Nephron progenitor cell (in vitro differentiated cells): Measurements from ENCODE around the gene HSD17B12.
"Not testable (repeated sequence)": the region's sequence is repeated elsewhere in the genome, so short reads cannot be mapped to it uniquely, and the experiment has no call there.

Experiments
- DNase-seq: peaks from one replicate; pipeline ENCODE4 v3.0.0; 2021
- H3K27ac Mint-ChIP-seq: 2 replicates; pipeline ENCODE4 v1.8.0; 2021; ENCODE audit warnings: mild to moderate bottlenecking, moderate library complexity, mixed read lengths
- H3K27me3 Mint-ChIP-seq: 2 replicates; pipeline ENCODE4 v1.8.0; 2021; ENCODE audit warnings: mild to moderate bottlenecking, low read depth, mixed read lengths; ENCODE audit not compliant: poor library complexity
- H3K36me3 Mint-ChIP-seq: 2 replicates; pipeline ENCODE4 v1.8.0; 2021; ENCODE audit warnings: low read depth, mixed read lengths
- H3K4me1 Mint-ChIP-seq: 2 replicates; pipeline ENCODE4 v1.8.0; 2021; ENCODE audit warnings: mixed read lengths
- H3K4me3 Mint-ChIP-seq: 2 replicates; pipeline ENCODE4 v1.8.0; 2021; ENCODE audit warnings: mild to moderate bottlenecking, moderate library complexity, mixed read lengths
- H3K9me3 Mint-ChIP-seq: 2 replicates; pipeline ENCODE4 v1.8.0; 2021; ENCODE audit warnings: mild to moderate bottlenecking, moderate library complexity, mixed read lengths
- TF ChIP-seq, protein P1 (sequence below): fragments of 200-600 bp; sonication (generic); IDR thresholded peaks from 2 replicates; pipeline ENCODE4 v1.5.0; 2021; ENCODE audit warnings: antibody characterized with exemption

HSD17B12 gene

DNA sequence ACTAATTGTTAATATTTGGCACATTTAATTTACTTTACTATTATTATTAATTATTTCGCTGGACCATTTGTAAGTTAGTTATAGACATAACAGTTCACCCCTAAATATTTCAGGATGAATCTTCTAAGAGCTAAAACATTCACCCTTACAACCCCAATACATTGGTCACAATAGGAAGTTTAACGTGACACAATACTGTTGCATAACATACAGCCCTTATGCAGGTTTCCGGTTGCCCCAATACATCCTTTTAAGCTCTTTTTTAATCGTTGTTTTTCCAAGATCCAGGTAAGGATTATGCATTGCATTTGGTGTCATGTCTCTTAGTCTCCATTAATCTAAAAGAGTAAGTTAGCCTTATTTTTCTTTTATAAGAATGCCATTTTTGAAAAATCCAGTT is 71.2 kb downstream of the HSD17B12 start:
- Mint-ChIP-seq H3K27ac (no peak overlapping the region), H3K36me3 (peaks cover 54% of the 10 kb centered on the region), H3K4me1 (no peaks in the 10 kb centered on the region), H3K27me3 (no peaks in the 10 kb centered on the region), H3K4me3 (no peak overlapping the region), H3K9me3 (peaks cover 7% of the 10 kb centered on the region)
- TF ChIP-seq, protein P1, sequence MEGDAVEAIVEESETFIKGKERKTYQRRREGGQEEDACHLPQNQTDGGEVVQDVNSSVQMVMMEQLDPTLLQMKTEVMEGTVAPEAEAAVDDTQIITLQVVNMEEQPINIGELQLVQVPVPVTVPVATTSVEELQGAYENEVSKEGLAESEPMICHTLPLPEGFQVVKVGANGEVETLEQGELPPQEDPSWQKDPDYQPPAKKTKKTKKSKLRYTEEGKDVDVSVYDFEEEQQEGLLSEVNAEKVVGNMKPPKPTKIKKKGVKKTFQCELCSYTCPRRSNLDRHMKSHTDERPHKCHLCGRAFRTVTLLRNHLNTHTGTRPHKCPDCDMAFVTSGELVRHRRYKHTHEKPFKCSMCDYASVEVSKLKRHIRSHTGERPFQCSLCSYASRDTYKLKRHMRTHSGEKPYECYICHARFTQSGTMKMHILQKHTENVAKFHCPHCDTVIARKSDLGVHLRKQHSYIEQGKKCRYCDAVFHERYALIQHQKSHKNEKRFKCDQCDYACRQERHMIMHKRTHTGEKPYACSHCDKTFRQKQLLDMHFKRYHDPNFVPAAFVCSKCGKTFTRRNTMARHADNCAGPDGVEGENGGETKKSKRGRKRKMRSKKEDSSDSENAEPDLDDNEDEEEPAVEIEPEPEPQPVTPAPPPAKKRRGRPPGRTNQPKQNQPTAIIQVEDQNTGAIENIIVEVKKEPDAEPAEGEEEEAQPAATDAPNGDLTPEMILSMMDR = no peak
- DNase-seq = no peak

DNA sequence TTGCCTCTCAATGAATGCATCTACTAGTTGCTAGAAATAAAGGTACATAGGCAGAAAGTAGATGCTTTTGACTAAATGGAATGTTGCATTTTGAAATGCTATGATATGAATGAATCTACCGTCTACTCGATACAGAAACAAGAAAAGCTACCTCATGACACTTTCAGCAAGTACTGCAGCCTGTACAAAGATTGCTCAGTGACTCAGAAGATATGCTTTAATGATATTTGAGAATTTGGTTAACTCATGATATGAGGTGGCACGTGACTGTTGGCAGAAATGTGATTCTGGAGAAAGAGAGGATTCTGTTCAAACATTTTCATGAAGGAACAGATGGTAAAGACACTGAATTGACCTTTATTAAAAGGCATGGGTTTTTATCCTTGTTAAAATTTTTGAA is 76.0 kb downstream of the HSD17B12 start:
- no peak for DNase-seq
- no peak overlapping the region for H3K27ac Mint-ChIP-seq
- peaks cover 8% of the 10 kb centered on the region for H3K9me3 Mint-ChIP-seq
- H3K4me3 Mint-ChIP-seq = no peak overlapping the region
- H3K4me1 Mint-ChIP-seq = no peaks in the 10 kb centered on the region
- peaks cover 62% of the 10 kb centered on the region for H3K36me3 Mint-ChIP-seq
- no peaks in the 10 kb centered on the region for H3K27me3 Mint-ChIP-seq
- TF ChIP-seq, protein P1 = no peak

DNA sequence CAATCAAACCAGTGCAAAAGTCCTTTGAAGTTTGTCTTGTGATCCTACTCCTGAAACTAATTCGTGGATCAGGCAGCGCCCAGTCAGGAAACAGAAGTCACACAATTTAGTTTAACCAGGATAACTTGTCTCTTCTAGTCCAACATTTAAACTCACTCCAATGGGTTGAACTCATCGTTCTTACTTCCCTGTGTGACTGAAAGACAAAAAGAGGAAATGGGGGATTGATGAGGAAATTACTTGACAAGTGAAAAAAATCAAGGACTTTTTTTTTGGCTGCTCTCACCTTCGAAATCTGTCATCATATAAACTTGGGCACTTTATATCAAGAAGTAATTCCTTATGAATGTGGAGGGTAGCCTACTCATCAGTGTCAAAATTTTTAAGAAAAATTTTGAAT is 78.4 kb downstream of the HSD17B12 start:
- no peaks in the 10 kb centered on the region for H3K4me1 Mint-ChIP-seq
- no peak for DNase-seq
- no peak overlapping the region for H3K4me3 Mint-ChIP-seq
- no peak overlapping the region for H3K27ac Mint-ChIP-seq
- TF ChIP-seq, protein P1 = no peak
- no peaks in the 10 kb centered on the region for H3K27me3 Mint-ChIP-seq
- H3K9me3 Mint-ChIP-seq = peaks cover 12% of the 10 kb centered on the region
- H3K36me3 Mint-ChIP-seq = peaks cover 76% of the 10 kb centered on the region

DNA sequence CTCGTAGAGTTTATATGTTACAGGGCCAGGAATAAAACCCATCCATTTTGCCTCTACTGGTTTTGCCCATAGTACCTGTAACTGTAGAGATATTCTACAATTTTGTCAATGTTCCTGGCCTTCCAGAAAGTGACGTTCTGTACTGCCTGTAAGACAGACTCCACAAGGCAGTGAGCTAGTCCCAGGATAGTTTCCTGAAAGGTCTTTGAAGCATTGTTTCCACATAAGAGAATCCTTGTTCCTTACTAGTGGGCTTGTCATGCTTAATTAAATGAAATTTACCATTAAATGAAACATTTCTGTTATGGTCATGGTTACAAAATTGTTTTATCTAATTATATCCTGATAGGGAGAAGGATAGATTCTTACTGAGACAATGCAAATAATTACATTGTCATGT is 80.4 kb downstream of the HSD17B12 start:
- Mint-ChIP-seq H3K36me3 (peaks cover 77% of the 10 kb centered on the region), H3K4me1 (no peaks in the 10 kb centered on the region), H3K4me3 (no peak overlapping the region), H3K9me3 (peaks cover 32% of the 10 kb centered on the region), H3K27me3 (peaks cover 4% of the 10 kb centered on the region), H3K27ac (no peak overlapping the region)
- TF ChIP-seq, protein P1 = no peak
- no peak for DNase-seq

DNA sequence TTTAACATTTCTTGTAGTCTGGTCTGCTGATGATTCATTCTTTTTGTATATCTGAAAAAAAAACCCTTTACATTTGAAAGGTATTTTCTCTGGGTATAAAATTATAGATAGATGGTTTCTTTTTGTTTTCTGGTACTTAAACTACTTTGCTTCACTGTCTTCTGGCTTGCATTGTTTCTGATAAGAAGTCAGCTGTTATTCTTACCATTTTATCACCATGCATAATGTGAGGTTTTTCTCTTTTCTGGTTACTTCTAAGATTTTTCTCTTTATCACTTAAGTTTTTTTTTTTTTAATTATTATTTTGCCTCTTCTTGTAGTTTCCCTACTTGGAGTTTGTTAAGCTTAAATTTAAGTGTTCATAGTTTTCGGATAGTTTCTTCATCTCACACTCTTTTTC is 84.7 kb downstream of the HSD17B12 start:
- peaks cover 4% of the 10 kb centered on the region for H3K27me3 Mint-ChIP-seq
- no peak overlapping the region for H3K27ac Mint-ChIP-seq
- DNase-seq = no peak
- H3K9me3 Mint-ChIP-seq = peaks cover 30% of the 10 kb centered on the region
- no peak overlapping the region for H3K4me3 Mint-ChIP-seq
- no peaks in the 10 kb centered on the region for H3K4me1 Mint-ChIP-seq
- TF ChIP-seq, protein P1 = no peak
- peaks cover 87% of the 10 kb centered on the region for H3K36me3 Mint-ChIP-seq

DNA sequence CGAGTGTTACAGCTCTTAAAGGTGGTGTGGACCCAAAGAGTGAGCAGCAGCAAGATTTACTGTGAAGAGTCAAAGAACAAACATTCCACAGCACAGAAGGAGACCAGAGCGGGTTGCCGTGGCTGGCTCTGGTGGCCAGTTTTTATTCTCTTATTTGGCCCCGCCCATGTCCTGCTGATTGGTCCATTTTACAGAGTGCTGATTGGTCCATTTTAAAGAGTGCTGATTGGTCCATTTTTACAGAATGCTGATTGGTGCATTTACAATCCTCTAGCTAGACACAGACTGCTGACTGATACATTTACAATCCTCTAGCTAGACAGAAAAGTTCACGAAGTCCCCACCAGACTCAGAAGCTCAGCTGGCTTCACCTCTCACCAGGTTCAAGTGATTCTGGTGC is 88.1 kb downstream of the HSD17B12 start:
- H3K27ac Mint-ChIP-seq, H3K4me1 Mint-ChIP-seq, H3K4me3 Mint-ChIP-seq, H3K27me3 Mint-ChIP-seq, DNase-seq: not testable (repeated sequence)
- peaks cover 29% of the 10 kb centered on the region for H3K9me3 Mint-ChIP-seq
- H3K36me3 Mint-ChIP-seq = peaks cover 77% of the 10 kb centered on the region
